Rectal smooth muscle tissue (tissue), 1 donor: ENCODE measurements around the gene PRR30.

Experiments
- H3K27ac ChIP-seq: one replicate; pipeline ENCODE4 v1.7.0; 2013; ENCODE audit warnings: low read depth, low read length, inconsistent platforms
- H3K27me3 ChIP-seq: one replicate; pipeline ENCODE4 v1.7.0; 2013; ENCODE audit warnings: low read length; ENCODE audit not compliant: control insufficient read depth, insufficient read depth
- H3K36me3 ChIP-seq: one replicate; pipeline ENCODE4 v1.7.0; 2013; ENCODE audit warnings: low read length; ENCODE audit not compliant: control insufficient read depth, insufficient read depth
- H3K4me1 ChIP-seq: one replicate; pipeline ENCODE4 v1.7.0; 2013; ENCODE audit warnings: low read length; ENCODE audit not compliant: control insufficient read depth, insufficient read depth
- H3K4me3 ChIP-seq: one replicate; pipeline ENCODE4 v1.7.0; 2013; ENCODE audit warnings: low read length
- H3K9ac ChIP-seq: one replicate; pipeline ENCODE4 v1.7.0; 2013; ENCODE audit warnings: low read length

PRR30 gene

GRCh38 chr2:27149570-27150405, 10.6 kb upstream of the PRR30 start:
- Histone ChIP-seq H3K4me1 (no peaks in the 10 kb centered on the region), H3K4me3 (no peak overlapping the region)

DNA sequence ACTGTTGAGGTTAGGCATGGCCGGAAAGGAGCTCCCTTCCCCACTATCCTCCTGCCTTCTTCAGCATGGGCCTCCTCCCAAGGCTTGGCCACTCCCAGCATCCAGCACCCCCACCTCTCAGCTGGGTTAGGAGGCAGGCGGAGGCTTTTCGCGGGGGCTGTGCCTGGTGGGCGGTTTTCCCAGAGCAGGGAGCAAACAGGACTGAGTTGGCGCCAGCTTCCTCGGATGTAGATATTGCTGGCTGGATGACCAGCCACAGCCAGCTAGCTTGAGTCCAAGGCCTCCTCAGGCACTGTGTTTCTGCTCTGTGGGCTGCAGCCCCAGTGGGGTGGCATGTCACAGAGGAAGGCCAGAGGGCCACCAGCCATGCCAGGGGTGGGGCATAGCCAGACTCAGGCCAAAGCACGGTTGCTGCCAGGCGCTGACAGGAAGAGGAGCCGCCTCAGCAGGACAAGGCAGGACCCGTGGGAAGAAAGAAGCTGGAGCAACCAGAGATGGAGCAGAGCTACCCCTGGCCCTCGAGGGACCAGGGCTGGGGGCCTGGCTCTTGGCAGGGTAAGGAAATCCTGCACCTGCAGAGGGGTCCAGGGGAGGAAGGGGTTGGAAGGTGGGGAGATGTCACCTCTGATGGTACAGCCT, 9.7 kb upstream of the PRR30 start, which contains the start of gene TCF23:
Gene TCF23, plus strand, starts transcription at position 204 of the 639 bp plus-strand sequence. Its CDS starts 130 bp downstream, at position 334.
- no peaks in the 10 kb centered on the region for H3K4me1 ChIP-seq
- H3K27me3 ChIP-seq, result no peaks in the 10 kb centered on the region
- no peak within 1 kb of the TSS for H3K9ac ChIP-seq
- no peak within 1 kb of the TSS for H3K4me3 ChIP-seq
- no peak within 1 kb of the TSS for H3K27ac ChIP-seq
- H3K36me3 ChIP-seq, result no peaks in the 10 kb centered on the region

More at GRCh38 chr2:27149570-27150405, 10.6 kb upstream of the PRR30 start:
- no peaks in the 10 kb centered on the region for H3K36me3 ChIP-seq
- H3K27ac ChIP-seq, result no peak overlapping the region
- no peak overlapping the region for H3K9ac ChIP-seq
- no peaks in the 10 kb centered on the region for H3K27me3 ChIP-seq

GRCh38 chr2:27147935-27148334, 8.7 kb upstream of the PRR30 start:
- H3K4me1 ChIP-seq, result no peaks in the 10 kb centered on the region
- H3K27me3 ChIP-seq, result no peaks in the 10 kb centered on the region
- H3K9ac ChIP-seq, result no peak overlapping the region
- H3K4me3 ChIP-seq, result no peak overlapping the region
- no peaks in the 10 kb centered on the region for H3K36me3 ChIP-seq
- no peak overlapping the region for H3K27ac ChIP-seq

DNA sequence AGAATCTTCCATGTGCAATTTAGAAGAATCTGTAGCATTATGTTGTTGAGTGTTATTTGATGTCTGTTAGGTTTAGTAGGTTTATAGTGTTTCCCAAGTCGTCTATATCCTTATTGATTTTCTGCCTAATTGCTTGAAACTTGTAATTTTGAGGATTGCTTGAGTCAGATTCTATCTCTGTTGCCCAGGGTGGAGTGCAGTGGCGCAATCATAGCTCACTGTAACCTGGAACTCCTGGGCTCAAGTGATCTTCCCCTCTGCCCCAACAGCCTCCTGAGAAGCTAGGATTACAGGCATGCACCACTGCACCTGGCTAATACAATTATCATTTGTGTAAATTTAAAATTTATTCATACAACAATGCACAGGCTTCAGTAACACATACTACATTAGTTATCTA, 6.5 kb upstream of the PRR30 start:
- Histone ChIP-seq H3K27ac (no peak overlapping the region), H3K27me3 (no peaks in the 10 kb centered on the region), H3K4me3 (no peak overlapping the region), H3K9ac (no peak overlapping the region), H3K36me3 (no peaks in the 10 kb centered on the region), H3K4me1 (no peaks in the 10 kb centered on the region)

DNA sequence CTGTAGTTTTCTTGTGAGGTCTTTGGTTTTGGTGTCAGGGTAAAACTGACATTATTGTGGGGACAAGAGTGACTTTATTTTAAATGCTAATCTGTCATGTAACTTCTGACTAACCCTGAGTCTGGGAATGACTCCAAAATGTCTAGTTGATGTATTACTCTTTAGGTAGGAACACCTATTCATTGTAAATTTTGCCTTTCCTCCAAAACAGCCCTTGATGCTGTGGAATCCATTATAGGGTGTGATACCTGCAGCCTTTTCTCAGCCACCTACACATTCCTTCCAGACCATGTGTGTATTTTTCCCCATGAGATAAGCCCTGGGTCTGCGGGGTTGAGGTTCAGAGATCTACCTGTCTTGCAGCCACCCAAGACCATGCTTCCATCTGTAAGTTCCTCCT, 4.1 kb upstream of the PRR30 start:
- no peak overlapping the region for H3K27ac ChIP-seq
- no peaks in the 10 kb centered on the region for H3K36me3 ChIP-seq
- H3K4me3 ChIP-seq, result no peak overlapping the region
- no peak overlapping the region for H3K9ac ChIP-seq
- no peaks in the 10 kb centered on the region for H3K27me3 ChIP-seq
- H3K4me1 ChIP-seq, result no peaks in the 10 kb centered on the region

- Histone ChIP-seq H3K4me1 (peaks cover 6% of the 10 kb centered on the region), H3K4me3 (no peak overlapping the region), H3K27ac (no peak overlapping the region), H3K9ac (no peak overlapping the region), H3K36me3 (no peaks in the 10 kb centered on the region), H3K27me3 (no peaks in the 10 kb centered on the region)
Observed at GRCh38 chr2:27138111-27138510, 1.1 kb downstream of the PRR30 start.

DNA sequence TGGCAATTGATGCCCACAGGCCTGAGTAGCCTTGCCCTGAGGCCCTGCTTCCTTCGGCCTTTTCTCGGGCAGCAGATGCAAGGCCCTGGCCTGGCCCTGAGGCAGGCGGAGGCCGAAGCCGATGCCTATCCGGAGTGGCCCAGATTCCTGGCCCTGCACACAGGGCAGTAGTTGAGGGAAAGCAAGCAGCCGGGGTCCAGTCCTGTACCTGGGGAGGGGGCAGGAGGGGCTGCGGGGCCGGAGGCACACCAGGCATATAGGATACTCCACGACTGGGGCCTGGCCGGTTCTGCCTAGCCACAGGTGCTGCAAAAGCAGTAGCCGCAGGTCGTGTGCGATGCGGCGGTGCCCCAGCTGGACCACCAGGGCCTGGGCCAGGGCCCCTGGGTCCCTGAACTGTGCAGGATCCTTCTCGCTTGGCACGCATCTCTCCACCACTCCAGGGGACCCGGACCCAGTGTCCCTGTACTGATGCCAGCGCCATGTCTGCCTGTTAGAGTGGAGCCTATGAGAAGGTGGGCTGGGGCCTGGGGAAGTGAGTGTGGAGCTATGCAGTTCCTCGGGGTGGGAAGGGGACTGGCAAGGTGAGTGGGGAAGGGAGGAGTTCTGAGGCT, 1.8 kb downstream of the PRR30 start:
- no peak overlapping the region for H3K27ac ChIP-seq
- H3K9ac ChIP-seq, result no peak overlapping the region
- no peaks in the 10 kb centered on the region for H3K27me3 ChIP-seq
- H3K36me3 ChIP-seq, result no peaks in the 10 kb centered on the region
- H3K4me3 ChIP-seq, result no peak overlapping the region
- peaks cover 7% of the 10 kb centered on the region for H3K4me1 ChIP-seq

DNA sequence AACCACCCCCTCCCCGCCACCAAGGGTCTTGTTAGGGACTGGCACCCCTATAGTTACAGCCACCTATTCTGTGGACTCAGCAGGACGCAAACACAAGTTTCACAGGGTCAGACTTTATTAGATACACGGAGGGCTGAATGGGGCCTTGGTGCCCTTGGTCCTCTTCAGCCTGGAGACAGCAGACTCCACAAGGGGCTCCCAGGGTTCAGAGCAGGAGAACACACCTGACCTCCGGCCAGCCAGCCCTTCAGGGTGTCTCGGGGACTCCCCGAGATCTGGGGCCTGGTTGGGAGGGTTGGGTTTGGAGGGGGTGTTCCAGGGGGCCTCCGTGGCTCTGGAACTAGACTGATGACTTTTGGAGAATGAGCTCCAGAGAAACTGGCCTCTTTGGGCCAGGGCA, 2.5 kb downstream of the PRR30 start:
- Histone ChIP-seq H3K4me3 (no peak overlapping the region), H3K27ac (no peak overlapping the region), H3K9ac (no peak overlapping the region), H3K4me1 (peaks cover 7% of the 10 kb centered on the region), H3K27me3 (no peaks in the 10 kb centered on the region), H3K36me3 (peaks cover 4% of the 10 kb centered on the region)

- H3K4me1 ChIP-seq, result peaks cover 7% of the 10 kb centered on the region
- no peak overlapping the region for H3K27ac ChIP-seq
- H3K27me3 ChIP-seq, result no peaks in the 10 kb centered on the region
- H3K4me3 ChIP-seq, result no peak overlapping the region
- peaks cover 14% of the 10 kb centered on the region for H3K36me3 ChIP-seq
- H3K9ac ChIP-seq, result no peak overlapping the region
Observed at GRCh38 chr2:27135478-27135955, 3.7 kb downstream of the PRR30 start.

DNA sequence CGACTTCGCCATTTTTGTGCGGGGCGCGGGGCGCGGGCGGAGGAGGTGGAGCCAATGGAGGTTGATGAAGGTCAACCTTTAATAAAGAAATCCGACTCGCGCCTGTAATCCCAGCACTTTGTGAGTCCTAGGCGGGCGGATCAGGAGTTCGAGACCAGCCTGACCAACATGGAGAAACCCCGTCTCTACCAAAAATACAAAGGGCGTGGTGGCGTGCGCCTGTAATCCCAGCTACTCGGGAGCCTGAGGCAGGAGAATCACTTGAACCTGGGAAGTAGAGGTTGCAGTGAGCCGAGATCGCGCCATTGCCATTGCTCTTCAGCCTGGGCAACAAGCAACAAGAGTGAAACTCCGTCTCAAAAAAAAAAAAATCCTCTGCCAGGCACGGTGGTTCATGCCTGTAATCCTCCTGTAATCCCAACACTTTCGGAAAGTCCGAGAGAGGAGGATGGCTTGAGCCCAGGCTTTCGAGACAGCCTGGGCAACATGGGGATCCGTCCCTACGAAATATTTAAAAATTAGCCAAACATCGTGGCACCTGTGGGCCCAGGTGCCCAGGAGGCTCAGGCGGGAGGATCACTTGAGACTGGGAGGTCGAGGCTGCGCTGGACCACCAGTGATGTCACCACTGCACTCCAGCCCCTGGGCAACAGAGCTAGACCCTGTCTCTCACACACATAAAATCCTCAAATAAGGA, 4.3 kb downstream of the PRR30 start:
- H3K4me1 ChIP-seq, result peaks cover 7% of the 10 kb centered on the region
- no peak overlapping the region for H3K9ac ChIP-seq
- peak overlapping the region; percentile 91 for H3K4me3 ChIP-seq
- H3K27ac ChIP-seq, result peak overlapping the region; percentile 70
- H3K36me3 ChIP-seq, result peaks cover 18% of the 10 kb centered on the region
- no peaks in the 10 kb centered on the region for H3K27me3 ChIP-seq

DNA sequence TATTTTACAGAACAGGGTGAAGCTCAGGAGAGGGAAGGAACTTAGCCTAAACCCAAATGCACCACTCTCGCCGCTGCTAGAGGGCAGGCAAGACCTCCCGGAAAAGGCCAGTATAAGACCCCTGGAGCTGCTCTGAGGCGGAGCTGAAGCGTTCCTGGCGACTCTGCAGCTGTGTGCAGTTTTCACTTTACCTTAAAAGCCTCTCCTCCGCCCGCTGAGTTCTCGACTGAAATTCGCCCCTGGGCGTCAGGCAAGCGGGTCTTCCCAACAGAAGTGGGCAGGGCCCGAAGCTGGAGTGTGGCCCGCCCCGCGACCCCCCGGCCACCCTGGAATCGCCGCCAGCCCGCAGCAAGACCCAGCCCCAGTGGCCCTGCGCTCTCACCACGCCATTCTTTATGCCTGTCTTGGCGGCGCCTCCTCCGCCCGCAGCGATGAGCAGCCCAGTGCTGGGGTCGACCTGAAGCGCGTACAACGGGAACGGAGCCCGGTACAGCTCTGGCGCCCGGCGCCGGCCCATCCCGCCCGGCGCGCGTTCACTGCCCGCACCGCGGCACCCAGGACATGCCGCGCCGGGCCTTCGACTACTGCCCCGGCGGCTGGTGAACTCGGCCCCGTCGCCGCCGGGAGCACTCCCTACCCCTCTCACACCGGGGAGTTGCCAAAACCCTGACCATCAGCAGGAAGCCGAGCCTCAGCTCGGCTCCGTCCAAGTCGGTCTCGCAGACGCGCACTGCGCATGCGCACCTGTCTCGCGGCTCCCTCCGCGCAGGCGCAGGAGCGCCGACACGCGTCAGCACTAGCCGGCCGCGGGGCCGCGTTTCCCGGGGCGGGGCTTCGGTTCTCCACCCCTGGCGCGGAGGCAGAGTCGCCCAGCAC, 5.1 kb downstream of the PRR30 start, which contains the start of gene PREB:
Gene PREB, minus strand, starts transcription at position 732 of the 876 bp plus-strand sequence. Its CDS starts 215 bp downstream, at position 517.
- Histone ChIP-seq H3K27me3 (no peaks in the 10 kb centered on the region), H3K4me1 (peaks cover 7% of the 10 kb centered on the region), H3K4me3 (peak within 1 kb of the TSS; percentile 91), H3K27ac (peak within 1 kb of the TSS; percentile 87), H3K36me3 (peaks cover 23% of the 10 kb centered on the region), H3K9ac (peak within 1 kb of the TSS; percentile 83)
